GM21576 (cell line): ENCODE results near the gene FAM156A.
A peak's percentile ranks its signal among the peaks of the same experiment; 100 is the strongest.
"Not testable (repeated sequence)": the region's sequence is repeated elsewhere in the genome, so short reads cannot be mapped to it uniquely, and the experiment has no call there.

Experiments
- ATAC-seq: cut with Tn5 transposase; IDR thresholded peaks from one replicate; pipeline ENCODE4 v1.9.1; 2021; ENCODE audit warnings: mild to moderate bottlenecking, moderate library complexity; ENCODE audit not compliant: unreplicated experiment

FAM156A gene, protein sequence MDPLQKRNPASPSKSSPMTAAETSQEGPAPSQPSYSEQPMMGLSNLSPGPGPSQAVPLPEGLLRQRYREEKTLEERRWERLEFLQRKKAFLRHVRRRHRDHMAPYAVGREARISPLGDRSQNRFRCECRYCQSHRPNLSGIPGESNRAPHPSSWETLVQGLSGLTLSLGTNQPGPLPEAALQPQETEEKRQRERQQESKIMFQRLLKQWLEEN

DNA sequence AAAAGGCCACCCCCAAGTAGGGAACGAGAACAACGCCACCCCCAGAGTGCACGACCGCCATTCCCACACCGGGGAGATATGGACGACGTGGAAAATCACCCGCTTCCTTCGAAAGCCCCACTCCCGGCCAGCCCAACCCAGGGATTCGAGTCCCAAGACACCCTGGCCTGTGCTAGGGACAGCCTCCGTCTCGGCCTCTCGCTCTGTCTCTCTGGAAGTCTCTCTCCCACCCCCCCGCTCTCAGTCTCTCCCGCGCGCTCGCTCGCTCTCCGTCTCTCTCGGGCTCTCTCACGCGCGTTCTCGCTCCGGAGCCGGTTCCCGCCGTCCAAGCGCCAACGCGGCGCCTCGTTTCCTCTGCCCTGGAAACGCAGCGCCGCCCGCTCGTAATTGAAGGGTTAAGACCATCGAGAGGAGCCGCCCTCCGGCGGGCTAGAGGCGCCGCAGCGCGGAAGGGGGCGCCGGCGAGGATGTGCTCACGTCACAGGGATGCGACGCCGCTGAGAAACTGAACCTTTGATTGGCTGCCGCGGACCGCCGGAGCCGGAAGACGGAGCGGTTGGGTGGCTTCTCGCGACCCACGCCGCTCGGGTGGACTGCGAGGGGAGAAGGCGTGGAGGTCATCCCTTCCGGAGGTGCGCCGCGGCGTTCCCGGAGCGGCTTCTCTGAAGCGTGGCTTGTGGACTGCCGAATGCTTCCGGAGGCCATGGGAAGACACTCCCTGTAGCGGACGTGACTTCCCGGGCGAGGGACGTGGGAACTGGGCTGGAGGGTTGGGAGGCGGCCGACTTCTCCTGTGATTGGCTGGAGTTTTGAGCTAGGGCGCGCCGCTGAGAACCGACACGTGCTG, at the start of gene FAM156A:
TSS of gene FAM156A (minus strand) at position 406 of the 847 bp plus-strand sequence. CDS start 9,930 bp downstream, outside the sequence.
- peak; percentile 66 for ATAC-seq

DNA sequence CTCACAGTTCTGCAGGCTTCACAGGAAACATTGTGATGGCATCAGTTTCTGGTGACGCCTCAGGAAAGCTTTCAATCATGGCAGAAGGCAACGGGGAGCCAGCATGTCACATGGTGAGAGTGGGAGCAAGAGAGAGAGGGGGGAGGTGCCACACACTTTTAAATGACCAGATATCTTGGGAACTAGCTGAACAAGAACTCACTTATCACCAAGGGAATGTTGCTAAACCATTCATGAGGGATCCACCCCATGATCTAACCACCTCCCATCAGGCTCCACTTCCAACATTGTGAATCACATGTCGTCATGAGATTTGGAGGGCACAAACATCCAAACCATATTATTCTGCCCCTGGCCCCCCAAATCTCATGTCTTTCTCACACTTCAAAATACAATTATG, 47.0 kb upstream of the FAM156A start:
- no peak for ATAC-seq

- no peak for ATAC-seq
Observed at GRCh38 chrX:53004811-53005210, 46.5 kb upstream of the FAM156A start.

GRCh38 chrX:53004038-53004437, 45.7 kb upstream of the FAM156A start:
- ATAC-seq = no peak

DNA sequence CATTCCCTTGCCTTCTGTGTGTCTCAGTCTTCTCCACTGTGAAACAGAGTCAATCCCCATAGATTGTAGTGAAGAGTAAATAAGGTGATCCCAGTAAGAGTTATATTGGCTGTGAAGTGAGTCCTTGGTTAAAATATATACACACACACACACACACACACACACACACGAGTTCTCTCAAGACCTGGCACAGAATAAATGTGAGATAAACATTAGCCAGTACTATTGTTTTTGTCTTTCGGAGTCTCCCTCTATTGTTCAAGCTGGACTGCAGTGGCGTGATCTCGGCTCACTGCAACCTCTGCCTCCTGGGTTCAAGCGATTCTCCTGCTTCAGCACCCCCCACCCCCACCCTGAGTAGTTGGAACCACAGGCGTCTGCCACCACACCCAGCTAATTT, 44.8 kb upstream of the FAM156A start:
- no peak for ATAC-seq

DNA sequence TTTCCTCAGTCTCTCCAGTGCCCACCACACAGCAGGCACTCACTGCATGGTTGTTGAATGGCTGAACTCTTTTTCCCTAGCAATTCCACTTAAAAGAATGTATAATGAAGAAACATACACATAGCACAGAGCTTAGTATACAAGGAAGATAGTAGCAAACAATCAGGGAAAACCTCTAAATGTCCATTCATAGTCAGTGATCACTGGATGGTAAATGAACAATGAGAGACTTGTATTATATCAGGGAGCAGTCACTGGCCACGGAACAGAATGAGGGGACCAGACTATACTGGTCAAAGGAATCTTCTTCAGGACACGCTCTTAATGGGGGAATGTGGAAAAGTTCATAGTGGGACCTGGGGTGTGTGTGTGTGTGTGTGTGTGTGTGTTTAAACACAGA, 43.6 kb upstream of the FAM156A start:
- ATAC-seq = no peak

DNA sequence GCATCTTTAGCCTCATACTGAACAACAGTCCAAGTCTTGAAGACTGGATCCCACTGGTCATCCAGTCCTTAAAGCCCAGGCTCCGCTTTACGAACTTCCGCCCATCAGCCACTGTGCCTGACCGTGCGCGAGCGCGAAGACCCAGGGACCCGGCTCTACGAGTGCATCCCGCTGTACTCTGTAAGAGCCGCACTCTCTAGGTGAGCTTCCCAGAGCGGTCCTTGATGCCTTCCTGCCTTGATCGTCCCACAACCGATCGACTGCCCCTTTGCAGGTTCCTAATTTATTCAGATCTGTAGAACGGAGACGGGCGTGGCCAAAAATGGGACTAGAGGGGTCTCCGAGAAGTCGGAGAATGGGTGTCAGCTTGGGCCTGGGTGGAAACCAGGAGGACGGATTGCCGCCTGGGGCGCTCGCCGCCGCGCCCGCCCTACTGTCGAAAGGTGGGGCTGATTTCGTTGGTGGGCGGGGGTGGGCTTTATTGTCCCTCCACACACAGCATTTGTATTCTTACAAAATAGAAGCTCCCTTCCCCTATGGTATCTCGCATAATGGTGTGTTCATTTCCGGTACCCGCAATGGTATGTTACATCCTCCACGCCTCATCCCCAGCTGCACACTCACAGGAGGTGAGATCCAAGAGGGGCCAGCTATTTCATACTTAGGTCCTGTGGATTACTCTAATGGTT, 42.3 kb upstream of the FAM156A start:
- no peak for ATAC-seq

DNA sequence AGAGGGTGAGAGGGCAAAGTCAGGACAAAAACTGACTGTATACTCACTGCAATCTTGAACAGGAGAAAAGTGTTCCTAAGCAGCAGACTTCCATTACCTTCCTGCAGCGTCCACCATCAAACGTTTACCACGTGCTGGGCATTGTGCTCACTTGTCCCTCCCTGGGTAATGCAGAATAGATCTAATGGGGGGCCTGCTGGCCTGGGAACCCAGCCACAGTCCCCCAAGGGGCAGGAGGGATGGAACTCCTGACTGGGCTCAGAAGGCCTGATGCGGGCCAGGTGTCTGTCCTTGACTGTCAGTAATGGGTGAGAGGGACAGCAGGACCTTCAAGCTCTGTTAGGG, 37.6 kb upstream of the FAM156A start:
- ATAC-seq = no peak

GRCh38 chrX:52995135-52995986, 37.0 kb upstream of the FAM156A start:
- ATAC-seq = peak; percentile 95

DNA sequence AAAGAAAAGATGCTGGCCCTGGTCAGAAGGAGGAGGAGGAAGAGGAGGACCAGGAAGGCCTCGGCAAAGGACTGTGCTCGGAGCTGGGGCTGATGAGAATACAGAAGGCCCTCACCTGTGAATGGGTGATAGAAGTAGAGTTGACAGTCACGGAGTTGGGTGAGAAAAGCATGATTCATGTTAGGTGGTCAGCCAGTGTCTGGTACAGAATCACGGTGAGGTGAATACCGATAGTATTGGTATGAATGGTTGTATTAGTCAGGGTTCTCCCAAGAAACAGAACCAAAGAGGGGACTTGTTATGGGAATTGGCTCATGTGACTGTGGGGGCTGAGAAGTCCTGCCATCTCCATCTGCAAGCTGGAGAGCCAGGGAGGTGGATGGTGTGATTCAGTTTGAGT, 32.5 kb upstream of the FAM156A start:
- ATAC-seq = no peak

DNA sequence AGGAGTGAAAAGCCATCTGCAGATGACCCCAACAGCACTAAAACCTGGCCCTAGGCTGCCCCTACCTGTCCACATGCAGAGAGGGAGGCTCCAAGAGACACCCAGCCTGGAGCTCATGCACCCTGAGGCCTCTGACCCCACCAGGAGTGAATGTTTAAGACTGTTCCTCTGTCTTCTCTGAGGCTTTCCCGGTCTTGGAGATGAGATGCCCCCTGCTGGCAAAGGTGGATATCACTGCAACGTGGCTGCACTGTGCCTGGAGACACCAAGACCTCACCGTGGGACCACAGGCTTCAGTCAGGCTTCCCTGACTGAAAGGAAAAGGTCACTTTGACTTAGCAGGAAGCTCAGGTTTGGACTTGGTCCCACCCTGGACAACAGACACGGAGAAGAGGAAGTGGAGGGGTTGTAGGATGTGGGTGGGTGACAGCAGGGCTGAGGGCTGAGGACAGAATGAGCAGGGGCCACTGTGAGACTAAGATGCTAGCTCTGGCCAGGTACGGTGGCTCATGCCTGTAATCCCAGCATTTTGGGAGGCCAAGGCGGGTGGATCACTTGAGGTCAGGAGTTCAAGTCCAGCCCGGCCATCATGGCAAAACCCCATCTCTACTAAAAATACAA, 31.8 kb upstream of the FAM156A start:
- not testable (repeated sequence) for ATAC-seq

DNA sequence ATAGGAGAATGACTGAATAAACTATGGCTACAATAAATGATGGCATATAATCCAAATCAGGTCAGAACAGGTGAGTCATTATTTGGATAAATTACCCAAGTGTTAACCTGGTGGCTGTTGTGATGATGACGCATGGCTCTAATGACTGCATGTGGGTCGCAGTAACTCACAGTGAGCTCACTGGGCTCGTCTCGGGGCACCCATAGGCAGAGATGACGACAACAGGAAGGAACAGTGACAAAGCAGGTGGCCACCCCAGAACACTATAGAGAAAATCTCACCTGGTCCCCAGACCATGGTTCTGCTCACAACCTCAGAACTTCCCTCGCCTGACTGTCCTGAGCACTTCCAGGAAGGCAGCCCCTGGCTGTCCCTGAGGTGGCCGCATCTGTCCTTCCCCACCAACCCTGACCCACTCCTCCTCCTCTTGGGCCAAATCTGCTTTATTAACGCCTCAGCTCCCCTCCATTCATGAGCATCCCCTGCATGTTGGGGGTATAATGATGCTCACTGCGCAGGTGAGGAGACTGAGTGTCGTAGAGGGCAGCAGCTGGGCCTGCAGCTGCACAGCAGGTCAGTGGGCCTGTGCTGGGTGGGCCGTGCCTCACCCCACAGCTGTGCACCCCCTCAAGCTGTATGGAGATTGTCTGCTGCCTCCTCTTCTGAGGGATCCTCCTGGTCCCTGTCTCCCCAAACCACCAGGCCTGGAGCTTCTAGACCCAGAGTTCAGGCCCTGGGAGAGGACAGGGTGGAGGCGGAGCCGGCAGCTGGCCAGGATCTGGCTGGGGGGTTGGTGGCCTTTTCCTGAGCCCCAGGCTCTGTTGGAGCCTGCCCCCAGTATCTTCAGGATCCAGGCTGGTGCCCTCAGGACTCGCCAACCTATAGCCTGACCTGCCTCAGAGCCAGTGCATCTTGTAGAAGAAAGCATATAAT, 30.9 kb upstream of the FAM156A start:
- ATAC-seq = no peak

- ATAC-seq = no peak
Observed at GRCh38 chrX:52983321-52984000, 25.1 kb upstream of the FAM156A start.

DNA sequence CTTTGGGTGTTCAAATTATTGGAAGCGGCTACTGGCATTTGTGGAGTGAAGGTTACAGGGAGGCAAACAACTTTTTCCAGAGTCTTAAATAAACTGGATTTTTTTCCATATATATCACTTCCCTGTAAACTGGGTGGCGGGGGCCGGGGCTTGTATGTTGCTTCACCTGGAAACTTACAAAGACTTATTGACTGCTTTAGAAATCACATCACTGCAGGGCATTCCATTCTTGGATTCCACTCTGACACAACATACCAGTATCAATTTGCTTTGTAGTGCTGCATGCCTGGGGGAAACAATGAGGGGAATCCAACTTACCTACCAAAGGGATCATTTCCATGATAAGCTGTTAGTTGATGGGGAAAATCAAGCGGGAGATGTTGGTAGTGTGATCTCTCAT, 21.7 kb upstream of the FAM156A start:
- no peak for ATAC-seq

- ATAC-seq = no peak
Observed at GRCh38 chrX:52979568-52979967, 21.2 kb upstream of the FAM156A start.

- ATAC-seq = no peak
Observed at GRCh38 chrX:52977953-52978352, 19.6 kb upstream of the FAM156A start.

- ATAC-seq = not testable (repeated sequence)
Observed at GRCh38 chrX:52975576-52975975, 17.3 kb upstream of the FAM156A start.

GRCh38 chrX:52974336-52974992, 16.1 kb upstream of the FAM156A start:
- ATAC-seq = not testable (repeated sequence)
